Superior temporal gyrus (tissue), 1 donor: ENCODE results near the gene ARAF.

ENCODE experiments used
- DNase-seq: peaks from one replicate; pipeline ENCODE4 v3.0.0-alpha.2; 2016; ENCODE audit errors: extremely low spot score

Gene ARAF

GRCh38 chrX:47620303-47620685, 59.3 kb downstream of the ARAF start:
- DNase-seq = no peak
